Subcutaneous adipose tissue (tissue), 4 donors: ENCODE data around the gene EIF6. TPM values are rescaled to one million over a fixed set of nuclear protein-coding genes. Genes with fewer than 3 reads are reported as not detected.

ENCODE experiments used
- CTCF ChIP-seq: fragments of 450-650 bp; IDR thresholded peaks from one replicate; pipeline ENCODE4 v1.5.1; 2016; ENCODE audit warnings: low read depth, mild to moderate bottlenecking, control low read depth, antibody characterized with exemption, moderate library complexity
- total RNA-seq, 4 donors: library from RNA; depleted of rRNA; stranded (reverse); fragments of >200 nt; gene quantifications; one replicate each; pipeline ENCODE4 v1.1.0, GENCODE V29; 2016

Gene EIF6
- total RNA-seq, result 10 to 100 TPM; 50.1 to 75.5 (median 67.9) TPM

GRCh38 chr20:35284267-35284991 is at the start of gene EIF6:
TSS of gene EIF6 (minus strand) at chr20:35284772. CDS start at chr20:35284487, 285 bp downstream.
- TF ChIP-seq CTCF, result no peak

- TF ChIP-seq CTCF, result no peak
Observed at GRCh38 chr20:35333606-35334005, 49.0 kb upstream of the EIF6 start.

DNA sequence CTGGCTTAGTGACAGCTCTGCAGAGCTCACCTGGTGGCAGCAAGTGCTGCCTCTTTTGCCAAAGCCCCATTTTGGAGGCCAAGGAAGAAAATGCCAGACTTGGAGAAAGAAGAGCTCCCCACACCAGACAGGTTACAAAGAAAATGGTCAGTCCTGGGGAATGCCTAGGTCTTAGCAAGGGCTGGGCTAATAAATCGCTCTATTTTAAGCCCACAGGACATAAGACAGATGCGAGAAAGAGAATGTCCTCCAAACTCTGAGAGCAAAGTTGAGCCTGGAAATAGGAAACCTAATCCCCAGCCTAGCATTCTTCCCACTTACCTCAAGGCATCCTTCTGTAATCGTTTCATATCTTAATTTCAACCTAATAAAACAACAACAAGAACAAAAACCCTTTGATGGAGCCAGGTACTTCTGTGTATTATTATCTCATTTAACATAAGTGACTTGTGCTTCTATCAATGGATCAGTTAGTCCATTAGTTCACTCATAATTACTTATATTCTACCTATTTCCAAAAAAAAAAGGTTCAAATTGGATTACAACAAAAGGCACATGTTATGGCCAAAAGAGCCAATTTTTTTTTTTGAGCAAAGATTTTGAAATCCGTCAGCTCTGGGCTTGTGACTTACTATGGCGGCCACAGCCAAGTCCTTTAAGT is 48.1 kb upstream of the EIF6 start:
- TF ChIP-seq CTCF, result no peak

- TF ChIP-seq CTCF, result no peak
Observed at GRCh38 chr20:35329435-35330139, 45.0 kb upstream of the EIF6 start.

DNA sequence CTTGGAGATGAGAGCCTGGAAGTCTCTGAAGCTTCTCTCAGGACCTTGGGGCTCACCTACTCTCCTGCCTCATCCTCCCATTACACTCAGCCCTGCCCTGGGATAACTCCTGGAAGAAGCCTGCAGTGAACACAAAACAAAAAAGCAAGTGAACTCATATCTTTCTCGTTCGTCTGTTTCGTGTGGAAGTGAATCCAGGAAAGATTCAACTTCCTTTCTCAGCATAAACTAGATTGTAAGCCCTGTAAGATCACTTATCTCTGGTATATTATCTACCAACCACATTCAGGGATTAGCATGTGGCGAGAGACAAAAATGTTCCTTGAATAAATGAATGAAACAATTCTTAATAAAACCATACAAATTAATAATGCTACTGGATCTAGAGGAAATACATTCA is 44.1 kb upstream of the EIF6 start:
- TF ChIP-seq CTCF, result no peak

DNA sequence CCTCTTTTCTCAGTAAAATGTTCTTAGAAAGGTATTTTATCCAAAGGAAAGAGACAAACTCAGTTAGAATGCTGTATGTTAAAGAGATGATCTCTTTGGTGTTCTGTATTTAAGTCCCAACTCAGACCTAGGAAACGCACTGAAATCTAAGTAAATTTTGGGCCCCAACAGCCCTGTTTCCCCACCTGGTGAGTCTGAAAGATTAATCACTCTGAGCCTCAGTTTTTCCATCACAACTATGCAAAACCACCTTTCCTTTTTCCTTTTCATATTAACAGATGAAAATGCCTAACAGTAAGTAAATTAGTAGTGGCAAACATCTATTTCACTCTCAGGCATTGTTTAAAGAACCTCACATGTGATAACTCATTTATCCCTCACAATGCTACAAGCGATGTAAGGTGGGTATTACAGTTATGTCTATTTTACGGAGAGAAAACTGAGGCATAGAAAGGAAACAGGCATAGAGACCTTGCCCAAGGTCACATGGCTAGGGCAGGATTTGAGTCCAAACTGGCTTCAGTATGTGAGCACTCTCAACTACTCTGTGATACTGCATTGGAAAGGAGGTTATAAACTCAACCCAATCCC is 43.6 kb upstream of the EIF6 start:
- no peak for TF ChIP-seq CTCF
